ENCODE measurements around the gene CADM2. TPM values are rescaled to one million over a fixed set of nuclear protein-coding genes. Genes with fewer than 3 reads are reported as not detected.

CADM2 gene
- total RNA-seq, 2 donors from 2014 or later, result 24.1 to 29.8 TPM

- Mint-ChIP-seq H3K9me3 (no peaks in the 10 kb centered on the region), H3K4me3 (peak overlapping the region; percentile 78), H3K27ac (peak overlapping the region; percentile 83), H3K4me1 (peaks cover 48% of the 10 kb centered on the region), H3K36me3 (ENCODE audit: low read depth) (no peaks in the 10 kb centered on the region), H3K27me3 (ENCODE audit: insufficient read depth) (peaks cover 17% of the 10 kb centered on the region)
- 0% methylated on average over 18 to 40 of the region's 40 CpGs for WGBS, 2 experiments (ENCODE audit: insufficient coverage in 1 of 2, insufficient read length in 1 of 2)
- Histone ChIP-seq H3K9ac (ENCODE audit: extremely low read depth, low read length, poor library complexity, severe bottlenecking) (peak overlapping the region; percentile 44), H3K4me1 (ENCODE audit: control insufficient read depth, insufficient read depth, low read length) (peaks cover 10% of the 10 kb centered on the region), H3K9me3 (ENCODE audit: control insufficient read depth, low read length) (no peaks in the 10 kb centered on the region), H3K27me3 (ENCODE audit: control insufficient read depth, insufficient read depth, low read length, poor library complexity, severe bottlenecking) (no peaks in the 10 kb centered on the region), H3K27ac (ENCODE audit: low read depth, low read length) (no peak overlapping the region), H3K36me3 (ENCODE audit: control insufficient read depth, insufficient read depth, low read length) (no peaks in the 10 kb centered on the region), H3K4me3 (ENCODE audit: low read length) (peak overlapping the region; percentile 91)
- peak; percentile 9 for TF ChIP-seq CTCF (conservative IDR thresholded peaks at IDR 0.05)
- DNase-seq, result peak; percentile 86
These were observed 882 bp downstream of the CADM2 start for GRCh38 chr3:84959470-84960271.

GRCh38 chr3:84960581-84960980 is 1.8 kb downstream of the CADM2 start:
- peaks cover 10% of the 10 kb centered on the region for H3K4me1 ChIP-seq (ENCODE audit: control insufficient read depth, insufficient read depth, low read length)
- H3K4me1 Mint-ChIP-seq, result peaks cover 57% of the 10 kb centered on the region
- WGBS, 2 experiments (ENCODE audit: insufficient coverage in 1 of 2, insufficient read length in 1 of 2), result 4% methylated on average over 6 to 12 of the region's 12 CpGs
- H3K4me3 ChIP-seq (ENCODE audit: low read length), result peak overlapping the region; percentile 91
- H3K27ac Mint-ChIP-seq, result no peak overlapping the region
- H3K4me3 Mint-ChIP-seq, result peak overlapping the region; percentile 78
- no peaks in the 10 kb centered on the region for H3K36me3 Mint-ChIP-seq (ENCODE audit: low read depth)
- DNase-seq, result peak; percentile 51
- no peak for TF ChIP-seq CTCF (conservative IDR thresholded peaks at IDR 0.05)
- H3K9ac ChIP-seq (ENCODE audit: extremely low read depth, low read length, poor library complexity, severe bottlenecking), result peak overlapping the region; percentile 44
- H3K36me3 ChIP-seq (ENCODE audit: control insufficient read depth, insufficient read depth, low read length), result no peaks in the 10 kb centered on the region
- no peak overlapping the region for H3K27ac ChIP-seq (ENCODE audit: low read depth, low read length)
- H3K9me3 Mint-ChIP-seq, result no peaks in the 10 kb centered on the region
- H3K27me3 Mint-ChIP-seq (ENCODE audit: insufficient read depth), result peaks cover 17% of the 10 kb centered on the region
- no peaks in the 10 kb centered on the region for H3K9me3 ChIP-seq (ENCODE audit: control insufficient read depth, low read length)
- H3K27me3 ChIP-seq (ENCODE audit: control insufficient read depth, insufficient read depth, low read length, poor library complexity, severe bottlenecking), result no peaks in the 10 kb centered on the region

- Histone ChIP-seq H3K36me3 (ENCODE audit: control insufficient read depth, insufficient read depth, low read length) (no peaks in the 10 kb centered on the region), H3K9me3 (ENCODE audit: control insufficient read depth, low read length) (no peaks in the 10 kb centered on the region), H3K27me3 (ENCODE audit: control insufficient read depth, insufficient read depth, low read length, poor library complexity, severe bottlenecking) (no peaks in the 10 kb centered on the region), H3K27ac (ENCODE audit: low read depth, low read length) (no peak overlapping the region), H3K4me3 (ENCODE audit: low read length) (peak overlapping the region; percentile 91), H3K4me1 (ENCODE audit: control insufficient read depth, insufficient read depth, low read length) (peaks cover 10% of the 10 kb centered on the region), H3K9ac (ENCODE audit: extremely low read depth, low read length, poor library complexity, severe bottlenecking) (no peak overlapping the region)
- Mint-ChIP-seq H3K4me3 (peak overlapping the region; percentile 78), H3K4me1 (peaks cover 61% of the 10 kb centered on the region), H3K27ac (no peak overlapping the region), H3K36me3 (ENCODE audit: low read depth) (no peaks in the 10 kb centered on the region), H3K27me3 (ENCODE audit: insufficient read depth) (peaks cover 17% of the 10 kb centered on the region), H3K9me3 (no peaks in the 10 kb centered on the region)
- DNase-seq, result no peak
- no peak for TF ChIP-seq CTCF (conservative IDR thresholded peaks at IDR 0.05)
- WGBS, 2 experiments (ENCODE audit: insufficient coverage in 1 of 2, insufficient read length in 1 of 2), result 7 to 18% methylated on average over 3 to 7 of the region's 7 CpGs
These were observed 2.2 kb downstream of the CADM2 start for GRCh38 chr3:84961011-84961410.

All from endodermal cell (in vitro differentiated cells).